GM19463 (cell line): ENCODE data around the gene NPIPA5.
"Not testable (repeated sequence)": the region's sequence is repeated elsewhere in the genome, so short reads cannot be mapped to it uniquely, and the experiment has no call there.

Source experiments
- ATAC-seq: cut with Tn5 transposase; IDR thresholded peaks from one replicate; pipeline ENCODE4 v1.9.1; 2021; ENCODE audit warnings: mild to moderate bottlenecking, moderate library complexity; ENCODE audit not compliant: unreplicated experiment

The NPIPA5 gene

DNA sequence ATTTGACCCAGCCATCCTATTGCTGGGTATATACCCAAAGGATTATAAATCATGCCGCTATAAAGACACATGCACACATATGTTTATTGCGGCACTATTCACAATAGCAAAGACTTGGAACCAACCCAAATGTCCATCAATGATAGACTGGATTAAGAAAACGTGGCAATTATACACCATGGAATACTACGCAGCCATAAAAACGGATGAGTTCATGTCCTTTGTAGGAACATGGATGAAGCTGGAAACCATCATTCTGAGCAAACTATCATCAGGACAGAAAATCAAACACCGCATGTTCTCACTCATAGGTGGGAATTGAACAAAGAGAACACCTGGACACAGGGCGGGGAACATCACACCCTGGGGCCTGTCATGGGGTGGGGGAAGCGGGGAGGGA is 14.9 kb upstream of the NPIPA5 start:
- not testable (repeated sequence) for ATAC-seq

DNA sequence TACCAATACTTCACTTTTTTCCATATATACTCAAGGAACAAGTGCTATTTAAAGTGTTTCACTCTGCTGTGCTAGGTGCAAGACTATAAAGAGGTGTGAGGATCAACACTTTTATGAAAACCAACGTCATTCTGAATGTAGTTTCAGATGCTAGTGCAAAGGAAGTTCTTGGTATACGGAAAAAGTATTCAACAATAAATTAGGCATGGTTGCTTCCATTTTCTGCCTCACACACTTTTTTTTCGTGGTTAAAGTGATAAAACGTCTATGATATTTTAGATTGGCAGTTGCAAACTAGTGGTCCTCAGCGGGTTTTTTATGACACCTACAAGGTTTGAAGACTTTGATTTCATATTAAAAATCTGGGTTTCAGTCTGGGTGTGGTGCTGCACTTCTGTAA is 11.8 kb upstream of the NPIPA5 start:
- not testable (repeated sequence) for ATAC-seq

DNA sequence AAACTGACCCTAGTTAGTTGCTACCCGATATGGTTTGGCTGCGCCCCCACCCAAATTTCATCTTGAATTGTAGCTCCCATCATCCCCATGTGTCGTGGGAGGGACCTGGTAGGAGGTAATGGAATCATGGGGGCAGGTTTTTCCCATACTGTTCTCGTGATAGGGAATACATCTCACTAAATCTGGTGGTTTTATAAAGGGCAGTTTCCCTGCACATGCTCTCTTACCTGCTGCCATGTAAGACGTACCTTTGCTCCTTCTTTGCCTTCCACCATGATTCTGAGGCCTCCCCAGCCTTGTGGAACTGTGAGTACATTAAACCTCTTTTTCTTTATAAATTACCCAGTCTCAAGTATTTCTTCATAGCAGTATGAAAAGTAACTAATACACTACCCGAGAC is 10.0 kb upstream of the NPIPA5 start:
- ATAC-seq = not testable (repeated sequence)

DNA sequence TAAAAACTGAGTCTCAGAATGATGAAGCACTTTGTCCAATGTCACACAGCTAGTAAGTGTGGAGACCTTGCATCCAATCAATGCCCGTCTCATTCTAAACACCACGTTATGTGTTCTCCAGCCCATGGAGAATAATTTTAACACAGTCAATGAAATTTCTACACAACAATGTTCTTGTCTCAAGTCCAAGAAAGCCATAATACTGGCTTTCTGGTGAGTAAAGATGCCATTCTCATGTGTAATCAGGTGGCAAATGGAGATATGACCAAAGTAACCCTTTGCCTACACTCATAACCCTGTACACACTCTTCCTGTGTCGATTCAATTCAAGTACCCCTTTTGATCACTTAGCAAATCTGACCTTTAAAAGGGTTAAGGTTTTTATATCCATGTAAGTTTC is 4.7 kb upstream of the NPIPA5 start:
- not testable (repeated sequence) for ATAC-seq

DNA sequence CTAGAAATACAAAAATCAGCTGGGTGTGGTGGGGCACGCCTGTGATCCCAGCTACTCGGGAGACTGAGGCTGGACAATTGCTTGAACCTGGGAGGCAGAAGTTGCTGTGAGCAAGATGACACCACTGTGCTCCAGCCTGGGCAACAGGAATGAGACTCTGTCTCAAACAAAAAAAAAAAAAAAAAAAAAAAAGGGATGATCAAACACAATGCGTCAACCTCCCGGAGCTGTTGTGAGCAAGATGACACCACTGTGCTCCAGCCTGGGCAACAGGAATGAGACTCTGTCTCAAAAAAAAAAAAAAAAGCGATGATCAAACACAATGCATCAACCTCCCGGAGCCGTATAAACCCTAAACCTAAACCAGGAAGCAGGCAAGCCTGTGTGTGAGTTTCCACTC is 20.6 kb downstream of the NPIPA5 start:
- not testable (repeated sequence) for ATAC-seq

DNA sequence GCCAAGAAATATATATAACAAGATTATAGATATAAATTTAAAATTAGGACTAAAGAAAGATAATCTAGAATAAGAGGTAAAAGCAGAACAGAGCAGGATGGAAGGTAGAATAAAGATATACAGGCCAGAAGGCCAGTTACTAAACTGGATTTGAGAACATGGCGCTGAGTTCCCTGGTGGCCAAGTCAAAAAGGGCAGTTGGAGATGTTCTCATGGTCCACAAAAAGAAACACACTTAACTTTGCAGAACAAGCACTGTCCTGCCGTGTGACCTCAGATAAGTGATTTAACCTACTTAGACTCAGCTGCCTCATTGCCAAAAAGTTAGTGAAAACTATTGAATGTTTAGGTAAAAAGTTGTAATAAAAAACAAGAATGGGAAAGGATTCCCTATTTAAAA is 23.2 kb downstream of the NPIPA5 start:
- not testable (repeated sequence) for ATAC-seq

DNA sequence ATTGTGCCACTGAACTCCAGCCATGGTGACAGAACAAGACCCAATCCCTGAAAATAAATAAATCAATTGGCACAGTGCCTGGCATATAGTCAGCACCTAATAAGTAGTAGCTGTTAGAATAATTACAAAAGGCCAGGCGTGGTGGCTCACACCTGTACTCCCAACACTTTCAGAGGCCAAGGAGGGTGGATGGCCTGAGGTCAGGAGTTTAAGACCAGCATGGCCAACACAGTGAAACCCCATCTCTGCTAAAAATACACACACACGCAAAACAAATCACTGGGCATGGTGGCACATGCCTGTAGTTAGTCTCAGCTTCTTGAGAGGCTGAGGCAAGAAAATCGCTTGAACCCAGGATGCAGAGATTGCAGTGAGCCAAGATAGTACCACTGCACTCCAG is 25.2 kb downstream of the NPIPA5 start:
- not testable (repeated sequence) for ATAC-seq

DNA sequence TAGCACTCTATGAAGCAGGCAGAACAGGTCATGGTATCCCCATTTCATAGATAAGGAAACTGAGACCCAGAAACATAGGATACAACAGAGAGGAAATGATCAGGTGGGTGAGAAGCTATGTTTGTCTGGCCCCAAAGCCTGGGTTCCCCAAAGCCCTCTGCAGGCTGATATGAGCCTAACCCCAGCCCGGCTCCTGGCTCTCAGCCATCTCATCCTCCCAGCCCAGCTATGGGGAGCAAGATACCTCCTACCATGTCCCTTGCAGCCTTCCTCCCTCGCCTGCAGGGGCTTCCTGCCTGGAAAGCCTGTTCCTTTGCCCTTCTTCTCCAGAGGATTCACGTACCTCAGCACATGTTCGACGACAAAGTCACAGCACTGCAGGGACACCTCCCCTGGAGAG is 26.3 kb downstream of the NPIPA5 start:
- ATAC-seq = not testable (repeated sequence)

DNA sequence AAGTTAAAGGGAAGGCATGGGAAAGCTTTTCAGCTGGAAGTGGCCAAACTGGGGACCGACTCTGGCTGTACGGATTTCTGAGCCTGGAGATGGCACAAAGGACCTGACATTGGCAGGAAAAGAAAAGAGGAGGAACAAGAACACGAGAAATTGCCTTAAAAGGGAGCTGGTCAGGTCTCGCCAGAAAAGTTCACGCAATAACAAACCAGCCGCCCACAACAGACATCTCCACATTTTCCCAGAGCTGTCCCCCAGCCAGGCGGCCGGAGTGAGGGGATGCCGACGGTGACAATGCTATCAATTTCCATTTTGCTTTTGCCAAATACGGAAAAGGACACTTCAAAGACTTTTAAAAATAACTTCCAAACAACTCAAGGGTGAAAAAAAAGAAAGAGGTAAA is 26.8 kb downstream of the NPIPA5 start:
- ATAC-seq = not testable (repeated sequence)

DNA sequence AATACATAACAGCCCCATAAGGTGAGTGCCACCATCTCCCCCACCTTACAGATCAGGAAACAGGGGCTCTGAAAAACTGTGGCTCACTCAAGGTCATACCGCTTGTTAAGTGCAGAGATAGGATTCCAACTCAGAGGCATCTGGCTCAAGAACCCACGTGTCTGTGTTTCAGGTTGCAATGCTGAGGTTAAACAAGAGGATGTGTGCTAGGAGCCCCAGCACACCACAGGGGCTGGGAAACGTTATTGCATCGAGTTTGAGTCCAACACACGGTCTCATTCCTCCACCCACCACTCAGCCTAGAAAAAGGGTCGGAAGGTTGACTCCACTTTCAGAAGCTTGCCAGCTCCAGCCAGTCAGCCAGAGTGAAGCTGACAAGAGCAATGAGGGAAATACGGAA is 29.4 kb downstream of the NPIPA5 start:
- not testable (repeated sequence) for ATAC-seq

DNA sequence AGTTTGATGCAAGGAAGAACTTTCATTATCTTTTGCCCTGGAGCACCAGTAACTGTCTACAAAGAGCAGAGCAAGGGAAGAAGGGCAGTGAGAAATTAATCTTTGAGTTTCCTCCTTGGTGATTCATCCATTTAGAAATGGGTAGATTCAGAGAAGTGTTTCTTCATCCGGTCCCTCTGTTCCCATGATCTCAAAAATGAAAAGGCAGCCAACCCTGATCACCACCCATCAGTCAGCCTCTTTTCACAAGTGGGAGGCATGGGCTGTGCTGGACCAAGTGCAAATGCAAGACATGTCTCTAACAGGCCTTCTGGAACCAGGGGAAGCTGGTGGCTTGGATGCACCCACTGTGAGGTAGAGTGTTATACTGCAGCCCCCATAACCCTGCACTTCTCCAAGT is 35.8 kb downstream of the NPIPA5 start:
- ATAC-seq = not testable (repeated sequence)

DNA sequence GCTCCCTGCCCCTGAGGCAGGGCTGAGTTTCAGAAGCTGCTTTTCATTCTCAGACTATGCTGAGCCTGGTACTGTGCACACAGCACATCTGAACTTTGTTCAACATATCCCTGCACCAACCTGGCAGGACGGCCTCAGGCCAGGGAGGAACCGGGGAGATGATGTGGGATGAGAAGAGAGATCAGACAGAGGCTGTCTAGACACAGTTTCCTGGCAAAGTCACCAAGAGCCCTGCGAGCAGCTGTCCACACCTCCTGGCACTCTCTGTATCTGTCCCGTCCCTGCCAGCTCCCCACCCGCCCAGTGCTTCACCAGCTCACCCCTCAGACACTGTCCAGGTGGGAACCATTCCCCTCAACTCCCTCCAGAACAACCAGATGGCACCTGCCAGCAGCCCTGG is 39.1 kb downstream of the NPIPA5 start:
- ATAC-seq = not testable (repeated sequence)

DNA sequence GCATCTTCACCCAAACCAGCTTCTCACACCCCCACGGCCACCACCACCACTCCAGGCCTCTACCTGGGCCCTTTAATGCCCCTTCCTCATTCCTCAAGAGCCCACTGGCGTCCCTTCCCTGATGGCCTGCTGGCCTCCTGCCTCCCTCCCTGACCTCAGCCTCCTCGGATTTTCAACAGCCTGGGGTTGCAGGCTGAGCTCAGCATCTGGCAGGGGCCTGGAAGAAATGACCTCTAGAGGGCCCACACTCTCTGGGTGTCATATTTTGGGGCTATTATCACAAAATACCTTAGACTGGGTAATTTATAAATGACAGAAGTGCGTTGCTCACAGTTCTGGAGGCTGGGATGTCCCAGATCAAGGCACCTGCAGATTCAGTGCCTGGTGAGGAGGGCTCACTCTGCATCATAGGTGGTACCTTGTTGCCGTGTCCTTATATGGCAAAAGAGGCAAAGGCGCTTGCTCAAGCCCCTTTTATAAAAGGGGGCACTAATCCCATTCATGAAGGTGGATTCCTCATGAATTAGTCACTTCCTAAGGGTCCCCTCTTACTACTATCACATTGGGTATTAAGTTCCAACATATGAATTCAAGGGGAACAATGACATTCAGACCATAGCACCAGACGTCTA is 40.0 kb downstream of the NPIPA5 start:
- not testable (repeated sequence) for ATAC-seq

DNA sequence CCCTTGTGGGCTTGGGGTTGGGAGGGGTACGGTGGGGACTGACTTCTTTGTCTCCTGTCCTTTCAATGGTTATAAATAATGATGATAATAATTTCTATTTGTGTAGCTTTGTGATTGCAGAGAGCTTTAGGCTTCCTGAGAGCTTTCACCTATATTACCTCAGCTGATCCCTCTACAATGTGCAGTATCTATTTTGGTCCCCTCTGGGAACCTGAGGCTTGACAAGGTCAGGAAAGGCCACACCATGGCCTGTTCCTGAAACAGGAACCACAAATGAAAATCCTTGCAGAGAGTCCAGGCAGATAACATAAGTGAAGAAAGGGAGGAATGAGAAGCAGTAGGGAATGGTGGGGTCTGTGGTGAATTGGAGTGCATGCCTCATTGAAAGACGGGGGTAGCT is 42.5 kb downstream of the NPIPA5 start:
- not testable (repeated sequence) for ATAC-seq

DNA sequence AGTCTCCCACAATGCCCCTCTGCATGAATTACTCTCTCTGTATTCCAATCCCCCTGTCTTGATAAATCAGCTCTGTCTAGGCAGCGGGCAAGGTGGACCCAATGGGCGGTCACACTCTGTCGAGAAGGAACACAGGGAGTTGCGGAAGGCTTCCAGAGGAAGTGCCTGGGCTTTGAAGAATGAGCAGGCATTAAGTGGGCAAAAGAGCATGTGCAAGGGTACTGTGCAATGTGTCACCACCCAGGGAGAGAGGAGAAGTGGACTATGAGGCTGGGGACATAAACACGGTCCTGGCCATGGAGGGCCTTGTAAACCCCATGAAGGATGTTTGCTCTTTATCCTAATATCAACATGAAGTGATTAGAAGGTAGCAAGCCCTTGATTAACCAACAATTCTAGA is 44.1 kb downstream of the NPIPA5 start:
- ATAC-seq = not testable (repeated sequence)

DNA sequence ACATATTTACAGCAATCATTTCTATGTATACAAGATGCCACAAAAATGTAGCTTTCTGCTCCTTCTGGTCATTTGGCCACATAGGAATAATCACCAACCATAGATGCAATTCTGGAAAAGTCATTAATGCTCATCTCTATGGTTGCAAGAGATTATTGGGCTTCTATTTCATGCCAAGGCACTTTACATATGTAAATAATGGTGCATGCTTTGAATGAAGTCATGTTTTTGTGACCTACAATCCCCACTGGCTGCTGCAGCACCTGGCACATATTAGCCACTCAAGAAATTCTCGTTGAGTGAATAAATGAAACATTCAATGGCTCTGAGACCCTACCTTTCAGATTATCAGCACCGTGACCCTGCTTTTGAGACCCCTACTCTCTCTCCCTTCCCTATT is 47.1 kb downstream of the NPIPA5 start:
- not testable (repeated sequence) for ATAC-seq

DNA sequence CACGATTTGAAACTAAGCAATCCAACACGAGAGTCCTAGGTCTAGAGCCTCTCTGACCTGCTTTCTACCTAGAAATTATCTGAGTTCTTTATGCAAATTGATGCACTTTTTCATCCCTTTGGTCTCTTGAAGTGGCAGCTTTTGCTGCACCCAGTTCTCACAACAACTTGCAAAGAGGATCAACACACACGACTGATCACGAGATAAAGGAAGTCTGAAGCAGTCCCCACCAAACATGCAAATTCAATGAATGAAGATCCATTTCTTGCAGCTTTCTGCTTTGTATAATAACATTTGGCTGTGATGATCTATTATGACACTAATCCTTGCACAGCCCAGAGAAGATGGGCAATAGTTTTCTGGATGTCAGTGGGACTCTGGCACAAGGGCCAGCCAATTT is 53.1 kb downstream of the NPIPA5 start:
- not testable (repeated sequence) for ATAC-seq

DNA sequence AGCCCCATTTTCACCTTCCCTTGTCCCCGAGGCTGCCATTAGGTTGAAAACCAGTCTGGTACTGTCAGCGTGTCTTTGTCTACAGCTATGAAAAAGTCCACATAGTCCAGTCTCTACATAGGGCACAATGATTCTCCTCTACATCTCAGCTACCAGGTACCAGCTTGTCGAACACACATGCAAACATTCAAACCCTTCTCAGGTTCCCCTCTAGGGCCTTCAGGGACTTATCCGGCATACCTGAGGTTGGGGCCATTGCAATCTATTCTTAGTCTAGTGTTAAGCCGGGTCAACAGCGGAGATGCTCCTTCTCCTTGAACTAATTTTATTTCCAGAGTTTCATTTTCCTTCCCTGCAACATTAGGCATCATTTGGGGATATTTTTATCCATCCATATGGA is 54.7 kb downstream of the NPIPA5 start:
- not testable (repeated sequence) for ATAC-seq

DNA sequence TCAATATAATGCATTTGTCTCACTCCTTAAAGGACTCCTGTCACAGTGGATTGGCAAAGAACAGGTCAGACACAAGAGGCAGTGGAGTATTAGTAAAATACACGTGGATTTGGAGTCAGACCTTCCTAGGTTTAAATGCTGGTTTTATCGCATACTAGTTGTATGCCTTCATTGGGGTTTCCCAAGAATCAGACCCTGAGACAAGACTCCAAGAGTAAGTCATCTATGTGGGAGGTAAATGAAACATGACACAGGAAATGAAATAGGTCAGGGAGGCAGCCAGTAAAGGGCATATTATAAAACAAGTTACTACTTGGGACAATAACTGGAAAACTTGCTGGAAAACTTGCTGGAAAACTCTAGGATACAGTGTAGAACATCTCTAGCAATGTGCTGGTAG is 56.9 kb downstream of the NPIPA5 start:
- ATAC-seq = not testable (repeated sequence)

DNA sequence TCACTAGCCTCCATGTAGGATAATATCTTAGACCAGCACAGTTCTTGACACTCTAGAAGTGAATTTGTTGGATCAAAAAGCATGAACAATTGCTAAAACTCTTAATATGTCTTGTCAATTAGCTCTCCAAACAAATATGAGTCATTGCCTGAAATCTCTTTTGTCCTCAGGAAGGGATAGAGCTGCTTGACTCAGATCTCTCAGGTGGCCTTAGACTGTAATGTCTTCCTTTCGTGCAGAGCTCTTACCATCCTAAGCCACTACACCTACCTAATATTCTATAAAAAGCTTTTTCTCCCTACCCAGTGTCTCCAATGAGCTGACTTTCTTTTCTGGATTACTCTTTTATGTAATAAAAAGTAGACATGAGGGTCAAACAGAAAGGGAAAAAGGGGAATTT is 63.5 kb downstream of the NPIPA5 start:
- ATAC-seq = not testable (repeated sequence)
